NCI-H526 (cell line): ENCODE results near the gene STK32B.

Experiments
- DNase-seq, 2 experiments: peaks; one replicate each; lab custom pipeline; 2025; lab: John Stamatoyannopoulos, UW

STK32B gene

GRCh38 chr4:5125321-5125720 lies 74.0 kb downstream of the STK32B start:
- DNase-seq = no peak

- DNase-seq = no peak
Measured at GRCh38 chr4:5126231-5126630, 75.0 kb downstream of the STK32B start.

- DNase-seq = peak; percentile 14 to 28
Measured at GRCh38 chr4:5126857-5127256, 75.6 kb downstream of the STK32B start.

GRCh38 chr4:5127556-5127955 lies 76.3 kb downstream of the STK32B start:
- DNase-seq = no peak

- DNase-seq = peak in 1 of 2 experiments; percentile 21
Measured at GRCh38 chr4:5128569-5128968, 77.3 kb downstream of the STK32B start.

- DNase-seq = no peak
Measured at GRCh38 chr4:5133201-5133600, 81.9 kb downstream of the STK32B start.

- no peak for DNase-seq
Measured at GRCh38 chr4:5133933-5134594, 82.8 kb downstream of the STK32B start.

GRCh38 chr4:5134620-5135019 lies 83.3 kb downstream of the STK32B start:
- DNase-seq = no peak

GRCh38 chr4:5137226-5137625 lies 85.9 kb downstream of the STK32B start:
- DNase-seq = no peak

- no peak for DNase-seq
Measured at GRCh38 chr4:5137927-5138326, 86.6 kb downstream of the STK32B start.

- no peak for DNase-seq
Measured at GRCh38 chr4:5138389-5138788, 87.1 kb downstream of the STK32B start.

- DNase-seq = no peak
Measured at GRCh38 chr4:5139141-5139540, 87.9 kb downstream of the STK32B start.

GRCh38 chr4:5141802-5142201 lies 90.5 kb downstream of the STK32B start:
- no peak for DNase-seq

GRCh38 chr4:5142726-5143125 lies 91.4 kb downstream of the STK32B start:
- DNase-seq = peak; percentile 34 to 73

- no peak for DNase-seq
Measured at GRCh38 chr4:5143306-5143861, 92.1 kb downstream of the STK32B start.

- no peak for DNase-seq
Measured at GRCh38 chr4:5143940-5144339, 92.7 kb downstream of the STK32B start.

- no peak for DNase-seq
Measured at GRCh38 chr4:5144384-5144783, 93.1 kb downstream of the STK32B start.

GRCh38 chr4:5146248-5146647 lies 95.0 kb downstream of the STK32B start:
- DNase-seq = no peak

- DNase-seq = no peak
Measured at GRCh38 chr4:5152521-5152920, 101.2 kb downstream of the STK32B start.

- no peak for DNase-seq
Measured at GRCh38 chr4:5156682-5157081, 105.4 kb downstream of the STK32B start.

- peak in 1 of 2 experiments; percentile 52 for DNase-seq
Measured at GRCh38 chr4:5157791-5158770, 106.8 kb downstream of the STK32B start.

GRCh38 chr4:5158825-5159224 lies 107.5 kb downstream of the STK32B start:
- no peak for DNase-seq

- no peak for DNase-seq
Measured at GRCh38 chr4:5160668-5161067, 109.4 kb downstream of the STK32B start.
